HG03565 (cell line): ENCODE measurements around the gene SNX21.
"Not testable (repeated sequence)": the region's sequence is repeated elsewhere in the genome, so short reads cannot be mapped to it uniquely, and the experiment has no call there.

ENCODE experiments used
- ATAC-seq: cut with Tn5 transposase; IDR thresholded peaks from one replicate; pipeline ENCODE4 v1.9.1; 2021; ENCODE audit warnings: mild to moderate bottlenecking, moderate library complexity; ENCODE audit not compliant: unreplicated experiment

Gene SNX21

GRCh38 chr20:45822857-45823256 lies 10.7 kb upstream of the SNX21 start:
- ATAC-seq, result no peak

- no peak for ATAC-seq
Measured at GRCh38 chr20:45823949-45824835, 9.4 kb upstream of the SNX21 start.

GRCh38 chr20:45826381-45827019 lies 7.1 kb upstream of the SNX21 start:
- ATAC-seq, result no peak

GRCh38 chr20:45827030-45827652 lies 6.5 kb upstream of the SNX21 start, which contains the start of gene TNNC2:
Gene TNNC2, minus strand, starts transcription at chr20:45827312. Its CDS starts 64 bp downstream, at chr20:45827248.
- ATAC-seq, result no peak

- no peak for ATAC-seq
Measured at GRCh38 chr20:45827712-45828111, 5.9 kb upstream of the SNX21 start.

GRCh38 chr20:45828589-45828988 lies 5.0 kb upstream of the SNX21 start:
- no peak for ATAC-seq

- ATAC-seq, result not testable (repeated sequence)
Measured at GRCh38 chr20:45829673-45830106, 3.9 kb upstream of the SNX21 start.

- no peak for ATAC-seq
Measured at GRCh38 chr20:45832619-45833018, 980 bp upstream of the SNX21 start.

GRCh38 chr20:45833883-45834796 lies 541 bp downstream of the SNX21 start:
- no peak for ATAC-seq

- no peak for ATAC-seq
Measured at GRCh38 chr20:45834797-45835161, 1.2 kb downstream of the SNX21 start.

GRCh38 chr20:45835329-45835765 lies 1.7 kb downstream of the SNX21 start:
- no peak for ATAC-seq

GRCh38 chr20:45835825-45836224 lies 2.2 kb downstream of the SNX21 start:
- ATAC-seq, result no peak

GRCh38 chr20:45836841-45837240 lies 3.2 kb downstream of the SNX21 start:
- no peak for ATAC-seq

- ATAC-seq, result no peak
Measured at GRCh38 chr20:45840700-45841198, 7.2 kb downstream of the SNX21 start.

GRCh38 chr20:45841407-45842129 lies 8.0 kb downstream of the SNX21 start:
- no peak for ATAC-seq

GRCh38 chr20:45842169-45842812 lies 8.7 kb downstream of the SNX21 start:
- no peak for ATAC-seq

- no peak for ATAC-seq
Measured at GRCh38 chr20:45843506-45843905, 9.9 kb downstream of the SNX21 start.

- no peak for ATAC-seq
Measured at GRCh38 chr20:45845452-45845851, 11.9 kb downstream of the SNX21 start.

- ATAC-seq, result no peak
Measured at GRCh38 chr20:45848421-45848820, 14.8 kb downstream of the SNX21 start.
